Activated B cell treated with CpG ODN at 0.5 μM for 24 hours (primary cell): ENCODE data around the gene CHODL. TPM values are rescaled to one million over a fixed set of nuclear protein-coding genes. Genes with fewer than 3 reads are reported as not detected.

Experiments
- ATAC-seq: fragments of 200-7000 bp; cut with Tn5 transposase; one replicate; pipeline ENCODE4 v1.10.0; 2021; ENCODE audit warnings: low read depth, mild to moderate bottlenecking, moderate library complexity
- CTCF ChIA-PET: fragments of 350-600 bp; sonication (Branson Sonifier 250); formaldehyde crosslinking; loops from one replicate; lab custom pipeline; 2021; ENCODE audit warnings: antibody characterized with exemption; lab: Charles Lee
- POLR2A ChIA-PET: fragments of 350-600 bp; sonication (Branson Sonifier 250); formaldehyde crosslinking; loops from one replicate; lab custom pipeline; 2021; ENCODE audit warnings: antibody characterized with exemption; lab: Charles Lee
- DNase-seq: peaks from one replicate; pipeline ENCODE4 v3.0.0; 2022
- H3K27ac Mint-ChIP-seq: one replicate; pipeline ENCODE4 v1.8.0; 2020; ENCODE audit warnings: mixed read lengths
- H3K27me3 Mint-ChIP-seq: one replicate; pipeline ENCODE4 v1.8.0; 2021; ENCODE audit warnings: mixed read lengths
- H3K36me3 Mint-ChIP-seq: one replicate; pipeline ENCODE4 v1.8.0; 2021; ENCODE audit warnings: low read depth, mixed read lengths
- H3K4me1 Mint-ChIP-seq: one replicate; pipeline ENCODE4 v1.8.0; 2021; ENCODE audit warnings: mixed read lengths
- H3K4me3 Mint-ChIP-seq: one replicate; pipeline ENCODE4 v1.8.0; 2020; ENCODE audit warnings: mild to moderate bottlenecking, mixed read lengths
- H3K9me3 Mint-ChIP-seq: one replicate; pipeline ENCODE4 v1.8.0; 2020; ENCODE audit warnings: mixed read lengths
- CTCF ChIP-seq: fragments of 200-600 bp; IDR thresholded peaks from one replicate; pipeline ENCODE4 v1.8.0; 2022; ENCODE audit warnings: antibody characterized with exemption, mild to moderate bottlenecking
- intact Hi-C: fragments of 100-400 bp; cut with micrococcal nuclease; formaldehyde crosslinking; loops from one replicate; pipeline ENCODE4 v1.15.1; 2024
- total RNA-seq: library from RNA; stranded (reverse); gene quantifications from 2 replicates; pipeline ENCODE4 v1.2.3, GENCODE V29; 2022

Gene CHODL
- total RNA-seq, 1 donor from 2014 or later, result 0.18 TPM

- no peak for TF ChIP-seq CTCF
- ATAC-seq (no peak), DNase-seq (no peak)
- H3K4me3 Mint-ChIP-seq, result no peak overlapping the region
- ChIA-PET CTCF (no interaction called here), POLR2A (no interaction called here)
- no peaks in the 10 kb centered on the region for H3K27me3 Mint-ChIP-seq
- no peaks in the 10 kb centered on the region for H3K4me1 Mint-ChIP-seq
- no peaks in the 10 kb centered on the region for H3K36me3 Mint-ChIP-seq
- intact Hi-C loops, result no loop called here
- H3K27ac Mint-ChIP-seq, result no peak overlapping the region
- no peaks in the 10 kb centered on the region for H3K9me3 Mint-ChIP-seq
These were observed 29.7 kb downstream of the CHODL start for GRCh38 chr21:18274370-18274769.

DNA sequence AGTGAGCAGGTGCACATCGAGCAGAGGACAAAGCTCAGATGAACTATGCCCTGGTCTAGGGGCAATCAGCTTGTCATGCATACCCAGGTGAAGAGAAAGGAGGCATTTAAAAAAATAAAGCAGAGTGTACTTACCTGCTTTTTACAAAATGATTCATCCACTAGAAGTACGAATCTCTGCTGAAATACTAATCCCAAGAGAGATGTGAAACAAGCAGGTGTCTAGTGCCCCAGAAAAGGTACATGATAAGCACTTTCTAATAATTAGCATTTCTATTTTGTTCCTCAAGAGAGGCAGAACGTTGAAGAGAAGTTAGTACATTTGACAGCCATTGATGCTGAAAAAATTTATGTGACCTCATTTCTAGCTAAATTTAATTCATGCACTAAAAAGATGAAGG lies 31.1 kb downstream of the CHODL start:
- ATAC-seq (no peak), DNase-seq (no peak)
- CTCF ChIA-PET, result no interaction called here
- H3K36me3 Mint-ChIP-seq, result no peaks in the 10 kb centered on the region
- H3K4me3 Mint-ChIP-seq, result no peak overlapping the region
- no peaks in the 10 kb centered on the region for H3K27me3 Mint-ChIP-seq
- TF ChIP-seq CTCF, result no peak
- H3K9me3 Mint-ChIP-seq, result peaks cover 2% of the 10 kb centered on the region
- H3K27ac Mint-ChIP-seq, result no peak overlapping the region
- intact Hi-C loops, result no loop called here
- H3K4me1 Mint-ChIP-seq, result no peaks in the 10 kb centered on the region
- POLR2A ChIA-PET, result no interaction called here

GRCh38 chr21:18285379-18285778 lies 40.7 kb downstream of the CHODL start:
- Mint-ChIP-seq H3K4me3 (no peak overlapping the region), H3K36me3 (no peaks in the 10 kb centered on the region), H3K27ac (no peak overlapping the region), H3K9me3 (peaks cover 2% of the 10 kb centered on the region), H3K4me1 (no peaks in the 10 kb centered on the region), H3K27me3 (no peaks in the 10 kb centered on the region)
- DNase-seq (no peak), ATAC-seq (no peak)
- ChIA-PET CTCF (no interaction called here), POLR2A (no interaction called here)
- no peak for TF ChIP-seq CTCF
- intact Hi-C loops, result no loop called here

GRCh38 chr21:18289876-18290275 lies 45.2 kb downstream of the CHODL start:
- ATAC-seq (no peak), DNase-seq (no peak)
- H3K27me3 Mint-ChIP-seq, result no peaks in the 10 kb centered on the region
- H3K4me3 Mint-ChIP-seq, result no peak overlapping the region
- no peak overlapping the region for H3K27ac Mint-ChIP-seq
- H3K4me1 Mint-ChIP-seq, result no peaks in the 10 kb centered on the region
- ChIA-PET POLR2A (no interaction called here), CTCF (no interaction called here)
- intact Hi-C loops, result loop anchor here (10.0 kb wide), 2 partner anchors 205 to 605 kb away; no protein-coding TSS in a partner anchor
- no peaks in the 10 kb centered on the region for H3K36me3 Mint-ChIP-seq
- TF ChIP-seq CTCF, result no peak
- no peaks in the 10 kb centered on the region for H3K9me3 Mint-ChIP-seq

- ChIA-PET POLR2A (no interaction called here), CTCF (no interaction called here)
- no peaks in the 10 kb centered on the region for H3K27me3 Mint-ChIP-seq
- no peak overlapping the region for H3K27ac Mint-ChIP-seq
- no peaks in the 10 kb centered on the region for H3K9me3 Mint-ChIP-seq
- no peaks in the 10 kb centered on the region for H3K36me3 Mint-ChIP-seq
- no peaks in the 10 kb centered on the region for H3K4me1 Mint-ChIP-seq
- intact Hi-C loops, result loop anchor here (10.0 kb wide), 2 partner anchors 201 to 609 kb away; no protein-coding TSS in a partner anchor
- DNase-seq (no peak), ATAC-seq (no peak)
- no peak overlapping the region for H3K4me3 Mint-ChIP-seq
- no peak for TF ChIP-seq CTCF
These were observed 49.5 kb downstream of the CHODL start for GRCh38 chr21:18294100-18294499.
